HFFc6 (cell line): ENCODE results near the gene BOLA3. TPM values are rescaled to one million over a fixed set of nuclear protein-coding genes. Genes with fewer than 3 reads are reported as not detected.

Source experiments
- DNase-seq: peaks from one replicate; pipeline ENCODE4 v3.0.0-alpha.2; 2018
- H3K27ac Mint-ChIP-seq: 2 replicates; pipeline ENCODE4 v1.8.0; 2020; ENCODE audit warnings: mild to moderate bottlenecking, mixed read lengths
- H3K27me3 Mint-ChIP-seq: 2 replicates; pipeline ENCODE4 v1.8.0; 2021; ENCODE audit warnings: mild to moderate bottlenecking, moderate library complexity, mixed read lengths; ENCODE audit not compliant: insufficient read depth
- H3K36me3 Mint-ChIP-seq: 2 replicates; pipeline ENCODE4 v1.8.0; 2021; ENCODE audit warnings: low read depth, mixed read lengths
- H3K4me1 Mint-ChIP-seq: 2 replicates; pipeline ENCODE4 v1.8.0; 2020; ENCODE audit warnings: low read depth, mixed read lengths
- H3K4me3 Mint-ChIP-seq: 2 replicates; pipeline ENCODE4 v1.8.0; 2020; ENCODE audit warnings: mild to moderate bottlenecking, moderate library complexity, mixed read lengths
- H3K9me3 Mint-ChIP-seq: 2 replicates; pipeline ENCODE4 v1.8.0; 2020; ENCODE audit warnings: mild to moderate bottlenecking, mixed read lengths
- CTCF ChIP-seq: fragments of 200-600 bp; sonication (generic); IDR thresholded peaks from 2 replicates; pipeline ENCODE4 v1.5.0; 2021; ENCODE audit warnings: antibody characterized with exemption, mild to moderate bottlenecking
- total RNA-seq, 6 experiments: library from RNA; stranded (reverse); fragmentation: NEBNext Ultra II Directional; extraction: Animal tissue kit (Norgen Biotek cat#: 25700); gene quantifications; 2 replicates in 1 of 6; 3 replicates in 5 of 6; pipeline ENCODE4 v1.2.3, GENCODE V29; 2021

The BOLA3 gene
- total RNA-seq, 6 experiments from 2014 or later: 71.6 to 92.5 (median 80.8) TPM

GRCh38 chr2:74096052-74096451, 51.7 kb downstream of the BOLA3 start:
- Mint-ChIP-seq H3K4me3 (no peak overlapping the region), H3K4me1 (no peaks in the 10 kb centered on the region), H3K36me3 (peaks cover 6% of the 10 kb centered on the region), H3K27me3 (peaks cover 3% of the 10 kb centered on the region), H3K9me3 (no peaks in the 10 kb centered on the region), H3K27ac (no peak overlapping the region)
- no peak for TF ChIP-seq CTCF
- DNase-seq: no peak

- DNase-seq: no peak
- H3K27me3 Mint-ChIP-seq: peaks cover 3% of the 10 kb centered on the region
- no peaks in the 10 kb centered on the region for H3K4me1 Mint-ChIP-seq
- peaks cover 4% of the 10 kb centered on the region for H3K36me3 Mint-ChIP-seq
- no peak overlapping the region for H3K4me3 Mint-ChIP-seq
- TF ChIP-seq CTCF: no peak
- no peaks in the 10 kb centered on the region for H3K9me3 Mint-ChIP-seq
- H3K27ac Mint-ChIP-seq: no peak overlapping the region
These were observed 52.1 kb downstream of the BOLA3 start for GRCh38 chr2:74095632-74096031.

GRCh38 chr2:74094291-74094690, 53.4 kb downstream of the BOLA3 start:
- H3K27me3 Mint-ChIP-seq: peaks cover 3% of the 10 kb centered on the region
- H3K9me3 Mint-ChIP-seq: no peaks in the 10 kb centered on the region
- no peak for TF ChIP-seq CTCF
- H3K4me1 Mint-ChIP-seq: no peaks in the 10 kb centered on the region
- no peak overlapping the region; the same call in 1 of the 2 replicates for H3K27ac Mint-ChIP-seq
- no peaks in the 10 kb centered on the region for H3K36me3 Mint-ChIP-seq
- no peak overlapping the region for H3K4me3 Mint-ChIP-seq
- DNase-seq: no peak

GRCh38 chr2:74093840-74094239, 53.9 kb downstream of the BOLA3 start:
- H3K4me1 Mint-ChIP-seq: no peaks in the 10 kb centered on the region
- DNase-seq: no peak
- H3K4me3 Mint-ChIP-seq: no peak overlapping the region
- no peaks in the 10 kb centered on the region for H3K9me3 Mint-ChIP-seq
- H3K27ac Mint-ChIP-seq: no peak overlapping the region
- no peaks in the 10 kb centered on the region for H3K36me3 Mint-ChIP-seq
- TF ChIP-seq CTCF: no peak
- H3K27me3 Mint-ChIP-seq: peaks cover 3% of the 10 kb centered on the region

GRCh38 chr2:74093426-74093825, 54.3 kb downstream of the BOLA3 start:
- Mint-ChIP-seq H3K27ac (no peak overlapping the region), H3K27me3 (peaks cover 3% of the 10 kb centered on the region), H3K4me1 (no peaks in the 10 kb centered on the region), H3K4me3 (no peak overlapping the region), H3K36me3 (no peaks in the 10 kb centered on the region), H3K9me3 (no peaks in the 10 kb centered on the region)
- TF ChIP-seq CTCF: no peak
- no peak for DNase-seq

- Mint-ChIP-seq H3K4me1 (no peaks in the 10 kb centered on the region), H3K36me3 (no peaks in the 10 kb centered on the region), H3K4me3 (no peak overlapping the region), H3K27me3 (no peaks in the 10 kb centered on the region; the same call in 1 of the 2 replicates), H3K9me3 (no peaks in the 10 kb centered on the region), H3K27ac (no peak overlapping the region)
- DNase-seq: no peak
- no peak for TF ChIP-seq CTCF
These were observed 55.4 kb downstream of the BOLA3 start for GRCh38 chr2:74092275-74092674.
